GM12878 (cell line): Measurements from ENCODE around the gene RAB6D. TPM values are rescaled to one million over a fixed set of nuclear protein-coding genes. Genes with fewer than 3 reads are reported as not detected.
"Not testable (repeated sequence)": the region's sequence is repeated elsewhere in the genome, so short reads cannot be mapped to it uniquely, and the experiment has no call there.

ENCODE experiments used
- ATAC-seq: fragments of 200-7000 bp; cut with Tn5 transposase; 3 replicates; pipeline ENCODE4 v1.9.1; 2020; ENCODE audit warnings: mild to moderate bottlenecking, moderate library complexity
- BruUV-seq: library from RNA; stranded (reverse); fragments of 400-500 nt; replicated peaks from 2 replicates; lab custom pipeline; 2021; lab: Mats Ljungman, UMichigan
- CTCF ChIA-PET: fragments of 300-600 bp; sonication (Branson Sonifier 250); formaldehyde crosslinking; extraction: SDS; loops from one replicate; lab custom pipeline; 2021; ENCODE audit warnings: inconsistent platforms; lab: Yijun Ruan, JAX
- POLR2A ChIA-PET: fragments of 350-600 bp; formaldehyde crosslinking; extraction: SDS; loops from one replicate; lab custom pipeline; 2021; ENCODE audit warnings: inconsistent platforms; lab: Charles Lee
- RAD21 ChIA-PET: fragments of 300-600 bp; sonication (Branson Sonifier 250); formaldehyde crosslinking; loops from one replicate; lab custom pipeline; 2023; ENCODE audit warnings: antibody characterized with exemption; ENCODE audit not compliant: unreplicated experiment; lab: Charles Lee
- SMC1A ChIA-PET: fragments of 300-600 bp; sonication (Branson Sonifier 250); formaldehyde crosslinking; loops from one replicate; lab custom pipeline; 2023; ENCODE audit not compliant: unreplicated experiment, uncharacterized antibody; lab: Charles Lee
- DNase-seq: peaks from one replicate; pipeline ENCODE4 v3.0.0-alpha.2; 2011; ENCODE audit warnings: low read depth, low spot score
- FAIRE-seq: peaks from 3 replicates; lab custom pipeline; 2011; peaks lifted over from hg19 to GRCh38; lab: Jason Lieb, UNC
- H2AFZ ChIP-seq: 2 replicates; pipeline ENCODE4 v1.6.0; 2011; ENCODE audit warnings: low read depth, low read length, control low read depth; ENCODE audit not compliant: control insufficient read depth
- H3K27ac ChIP-seq: 2 replicates; pipeline ENCODE4 v1.5.1; 2011; ENCODE audit warnings: control low read depth; ENCODE audit not compliant: control insufficient read depth, insufficient read depth
- H3K27me3 ChIP-seq, 2 experiments: replicated peaks in 1 of 2; 2 replicates each; pipeline versions ENCODE4 v1.6.0 to v1.6.1; 2011; ENCODE audit warnings: low read length in 1 of 2; ENCODE audit not compliant: control insufficient read depth in 2 of 2, insufficient read depth in 2 of 2
- H3K36me3 ChIP-seq, 2 experiments: 2 replicates each; pipeline ENCODE4 v1.5.1; 2011; ENCODE audit warnings: low read length in 1 of 2; ENCODE audit not compliant: control insufficient read depth in 2 of 2, insufficient read depth in 2 of 2
- H3K4me1 ChIP-seq: 2 replicates; pipeline ENCODE4 v1.6.1; 2011; ENCODE audit warnings: mild to moderate bottlenecking, low read length, moderate library complexity, mixed read lengths; ENCODE audit not compliant: control insufficient read depth, insufficient read depth
- H3K4me2 ChIP-seq: 2 replicates; pipeline ENCODE4 v1.6.0; 2011; ENCODE audit warnings: control low read depth; ENCODE audit not compliant: control insufficient read depth, insufficient read depth
- H3K4me3 ChIP-seq: fragments of 200-600 bp; sonication (generic); 2 replicates; pipeline ENCODE4 v1.5.1; 2016
- H3K79me2 ChIP-seq: 2 replicates; pipeline ENCODE4 v1.6.0; 2011; ENCODE audit warnings: low read length; ENCODE audit not compliant: control insufficient read depth, insufficient read depth
- H3K9ac ChIP-seq: 2 replicates; pipeline ENCODE4 v1.8.0; 2011; ENCODE audit warnings: low read length, control low read depth, mixed read lengths; ENCODE audit not compliant: control insufficient read depth, insufficient read depth
- H3K9me3 ChIP-seq: replicated peaks from 3 replicates; pipeline ENCODE4 v1.5.1; 2011; ENCODE audit warnings: mild to moderate bottlenecking, low read length; ENCODE audit not compliant: control insufficient read depth, insufficient read depth
- H4K20me1 ChIP-seq: 2 replicates; pipeline ENCODE4 v1.6.0; 2011; ENCODE audit not compliant: control insufficient read depth, insufficient read depth
- ATF7 ChIP-seq: fragments of 450-650 bp; IDR thresholded peaks from 2 replicates; pipeline ENCODE4 v1.6.1; 2016; ENCODE audit warnings: low read depth, mild to moderate bottlenecking
- CEBPB ChIP-seq, 2 experiments: fragments of 150-350 bp in 1 of 2; IDR thresholded peaks; 2 replicates each; pipeline ENCODE4 v1.6.1; 2012 to 2014; ENCODE audit warnings: low read depth in 2 of 2, low read length in 2 of 2, borderline replicate concordance in 1 of 2, inconsistent platforms in 1 of 2
- IKZF1 ChIP-seq: fragments of 450-650 bp; conservative IDR thresholded peaks from 2 replicates; pipeline ENCODE4 v1.6.1; 2017; ENCODE audit warnings: antibody characterized with exemption, mild to moderate bottlenecking
- MTA3 ChIP-seq: IDR thresholded peaks from 2 replicates; pipeline ENCODE4 v1.6.1; 2012; ENCODE audit warnings: low read length, inconsistent platforms, borderline replicate concordance
- POLR2AphosphoS5 ChIP-seq: IDR thresholded peaks from 2 replicates; pipeline ENCODE4 v1.6.1; 2011; ENCODE audit warnings: mild to moderate bottlenecking, low read length, inconsistent platforms
- RAD21 ChIP-seq: IDR thresholded peaks from 2 replicates; pipeline ENCODE4 v1.6.1; 2011; ENCODE audit warnings: mild to moderate bottlenecking, low read depth, low read length, moderate library complexity; ENCODE audit not compliant: insufficient read depth
- TCF12 ChIP-seq: IDR thresholded peaks from 2 replicates; pipeline ENCODE4 v1.6.1; 2011; ENCODE audit warnings: low read depth, mild to moderate bottlenecking, low read length
- WGBS: methylation state at CpG from one replicate; pipeline ENCODE4 v1.1.6; 2016; ENCODE audit warnings: low lambda C conversion rate; ENCODE audit not compliant: insufficient replicate concordance, insufficient coverage; ENCODE audit errors: missing lambda C conversion rate; 5-methylcytosine and 5-hydroxymethylcytosine counted together
- in situ Hi-C: fragments of 300-500 bp; cut with MboI; formaldehyde crosslinking; loops from 9 replicates; pipeline ENCODE4 v1.14.3; 2018; ENCODE audit warnings: mixed read lengths
- intact Hi-C: fragments of 100-400 bp; cut with micrococcal nuclease; formaldehyde crosslinking; loops from one replicate; pipeline ENCODE4 v1.14.2; 2022; ENCODE audit not compliant: unreplicated experiment
- polyA plus RNA-seq, 11 experiments: library from polyadenylated mRNA; depleted of rRNA in 4 of 11; unstranded in 6 of 11; stranded (reverse) in 5 of 11; fragments of >200 nt; fragmentation: Nextera tagmentation in 4 of 11; fragmentation: Illumina TruSeq in 1 of 11; extraction: Ambion mirVana in 4 of 11; extraction: Trizol in 1 of 11; gene quantifications; 1 replicate in 1 of 11; 2 replicates in 10 of 11; pipeline versions ENCODE4 v1.2.1 to v1.2.3, GENCODE V29; 2011 to 2016; ENCODE audit warnings: inconsistent platforms in 2 of 11, missing spikeins in 2 of 11, low read depth in 1 of 11
- total RNA-seq, 4 experiments: library from RNA; depleted of rRNA in 3 of 4; stranded (reverse); fragments of >200 nt in 3 of 4; fragmentation: Illumina TruSeq in 1 of 4; extraction: Trizol in 1 of 4; gene quantifications; 2 replicates each; pipeline versions ENCODE4 v1.2.1 to v1.2.3, GENCODE V29; 2013 to 2021
- TF ChIP-seq, protein P1 (sequence below): fragments of 150-350 bp; IDR thresholded peaks from 2 replicates; pipeline ENCODE4 v1.6.1; 2014; ENCODE audit warnings: mild to moderate bottlenecking, low read depth, low read length

Gene RAB6D
- total and polyA plus RNA-seq, 10 of the 15 experiments (the other 5 are each of a cell fraction or from before 2014, with no cell fraction given): 0.03 to 0.11 (median 0.05) TPM; not detected in 6

DNA sequence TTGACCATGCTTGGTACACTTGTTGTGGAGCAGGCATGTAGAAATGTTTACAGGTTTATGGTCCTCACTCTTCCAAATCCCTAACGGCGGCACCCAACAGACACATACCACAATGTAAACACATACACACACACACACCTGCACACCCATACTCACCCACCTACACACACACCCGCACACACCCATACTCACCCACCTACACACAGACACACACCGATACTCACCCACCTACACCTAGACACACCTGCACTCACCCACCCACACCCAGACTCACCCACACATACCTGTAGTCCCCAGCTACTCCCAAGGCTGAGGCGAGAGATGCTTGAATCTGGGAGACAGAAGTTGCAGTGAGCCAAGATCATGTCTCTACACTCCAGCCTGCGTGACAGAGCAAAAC, 1.5 kb upstream of the RAB6D start (continued):
- TF ChIP-seq, protein P1, sequence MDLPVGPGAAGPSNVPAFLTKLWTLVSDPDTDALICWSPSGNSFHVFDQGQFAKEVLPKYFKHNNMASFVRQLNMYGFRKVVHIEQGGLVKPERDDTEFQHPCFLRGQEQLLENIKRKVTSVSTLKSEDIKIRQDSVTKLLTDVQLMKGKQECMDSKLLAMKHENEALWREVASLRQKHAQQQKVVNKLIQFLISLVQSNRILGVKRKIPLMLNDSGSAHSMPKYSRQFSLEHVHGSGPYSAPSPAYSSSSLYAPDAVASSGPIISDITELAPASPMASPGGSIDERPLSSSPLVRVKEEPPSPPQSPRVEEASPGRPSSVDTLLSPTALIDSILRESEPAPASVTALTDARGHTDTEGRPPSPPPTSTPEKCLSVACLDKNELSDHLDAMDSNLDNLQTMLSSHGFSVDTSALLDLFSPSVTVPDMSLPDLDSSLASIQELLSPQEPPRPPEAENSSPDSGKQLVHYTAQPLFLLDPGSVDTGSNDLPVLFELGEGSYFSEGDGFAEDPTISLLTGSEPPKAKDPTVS: no peak
- TF ChIP-seq POLR2AphosphoS5: no peak
- no peak for TF ChIP-seq IKZF1
- no peak for TF ChIP-seq TCF12
- TF ChIP-seq MTA3: no peak
- no peak for TF ChIP-seq RAD21
- no peak for TF ChIP-seq CEBPB (IDR thresholded peaks at IDR 0.05; ENCODE audit: borderline replicate concordance in 1 of 2, low read depth in 2 of 2, low read length in 2 of 2)
- no peak for TF ChIP-seq ATF7

DNA sequence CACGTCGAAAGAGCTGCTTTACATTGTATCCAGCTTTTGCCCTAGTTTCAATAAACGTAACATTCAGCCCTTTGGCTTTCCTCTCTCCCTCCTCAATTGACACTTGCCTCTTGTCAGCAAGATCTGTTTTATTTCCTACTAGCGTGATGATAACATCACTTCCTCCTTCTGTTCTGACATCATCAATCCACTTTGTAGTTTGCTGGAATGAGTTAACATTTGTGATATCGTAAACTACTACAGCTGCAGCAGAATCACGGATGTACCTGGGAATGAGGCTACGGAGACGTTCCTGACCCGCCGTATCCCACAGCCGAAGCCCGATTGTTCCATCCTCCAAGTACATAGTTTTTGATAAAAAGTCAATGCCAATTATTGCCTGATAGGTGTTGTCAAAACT, 755 bp downstream of the RAB6D start:
- H3K36me3 ChIP-seq, POLR2A ChIA-PET, H4K20me1 ChIP-seq, H3K27ac ChIP-seq, H3K4me1 ChIP-seq, SMC1A ChIA-PET, FAIRE-seq, H3K4me3 ChIP-seq, RAD21 ChIA-PET, intact Hi-C loops, in situ Hi-C loops, ATAC-seq, H3K9me3 ChIP-seq, H3K79me2 ChIP-seq, H3K27me3 ChIP-seq, CTCF ChIA-PET, DNase-seq, H3K9ac ChIP-seq, BruUV-seq, H2AFZ ChIP-seq, H3K4me2 ChIP-seq: not testable (repeated sequence)
- WGBS: 5% methylated on average over 2 of the region's 12 CpGs

DNA sequence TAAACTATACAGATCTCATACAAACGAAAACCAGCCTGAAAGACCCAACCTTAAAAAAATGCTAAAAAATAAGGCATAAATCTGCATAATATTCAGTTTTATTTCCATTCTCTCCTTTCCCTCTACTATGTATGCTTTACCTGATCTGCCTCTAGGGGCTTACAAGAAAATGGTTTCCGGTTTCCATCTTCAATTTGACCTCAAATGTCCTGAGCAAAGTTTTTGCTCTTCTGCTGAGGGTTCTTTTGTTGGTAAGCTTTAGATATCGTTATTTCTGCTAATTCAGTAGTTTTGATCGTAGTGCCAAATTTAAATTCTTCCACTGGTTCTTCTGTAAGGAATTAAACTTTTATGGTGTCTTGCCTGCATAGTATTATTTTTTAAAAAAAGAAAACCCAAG, 2.2 kb downstream of the RAB6D start:
- H3K27me3 ChIP-seq, H3K4me1 ChIP-seq, H3K4me2 ChIP-seq, BruUV-seq, H2AFZ ChIP-seq, H3K79me2 ChIP-seq, H3K9ac ChIP-seq, H3K4me3 ChIP-seq, intact Hi-C loops, H4K20me1 ChIP-seq, H3K9me3 ChIP-seq, in situ Hi-C loops, H3K27ac ChIP-seq, POLR2A ChIA-PET, CTCF ChIA-PET, ATAC-seq, H3K36me3 ChIP-seq, FAIRE-seq, RAD21 ChIA-PET, DNase-seq, SMC1A ChIA-PET: not testable (repeated sequence)
- WGBS: 27% methylated on average over 4 of the region's 4 CpGs

DNA sequence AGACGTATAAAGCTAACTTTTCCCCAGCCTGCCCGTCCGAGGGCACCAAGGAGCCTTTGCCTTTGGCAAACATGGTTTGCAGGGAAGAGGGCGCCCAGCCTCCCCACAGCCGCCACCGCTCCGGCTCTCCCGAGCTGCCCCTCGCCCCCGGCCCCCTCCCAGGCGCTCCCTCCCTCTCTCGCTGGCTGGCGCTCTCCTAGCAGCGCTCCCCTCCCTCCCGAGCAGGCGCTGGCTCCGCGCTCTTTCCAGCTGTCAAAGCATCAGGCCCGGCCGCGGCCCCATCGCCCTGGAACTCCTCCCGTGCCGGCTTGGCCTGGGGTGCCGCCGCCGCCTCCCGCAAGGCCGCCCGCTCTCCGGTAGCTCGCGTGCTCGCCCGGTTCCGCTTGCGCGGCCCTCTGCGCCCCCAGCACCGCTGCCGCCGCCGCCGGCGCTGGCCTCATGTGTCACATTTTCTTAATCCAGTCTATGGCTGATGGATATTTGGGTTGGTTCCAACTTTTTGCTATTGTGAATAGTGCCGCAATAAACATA, 10.7 kb downstream of the RAB6D start:
- intact Hi-C loops, H3K9me3 ChIP-seq: not testable (repeated sequence)

More for the DNA sequence above, 10.7 kb downstream of the RAB6D start:
- H3K4me2 ChIP-seq, POLR2A ChIA-PET, H3K4me1 ChIP-seq, SMC1A ChIA-PET, H2AFZ ChIP-seq, ATAC-seq, FAIRE-seq, CTCF ChIA-PET, in situ Hi-C loops, H3K36me3 ChIP-seq, RAD21 ChIA-PET, DNase-seq, BruUV-seq, H3K79me2 ChIP-seq, H4K20me1 ChIP-seq, H3K9ac ChIP-seq, H3K4me3 ChIP-seq, H3K27ac ChIP-seq, H3K27me3 ChIP-seq: not testable (repeated sequence)
- 69% methylated on average over 10 of the region's 46 CpGs for WGBS
